Measurements from ENCODE around the gene NTF3. TPM values are rescaled to one million over a fixed set of nuclear protein-coding genes. Genes with fewer than 3 reads are reported as not detected.

The NTF3 gene
- polyA plus RNA-seq, 3 donors: not detected

GRCh38 chr12:5524116-5524768 lies 92.3 kb downstream of the NTF3 start:
- Mint-ChIP-seq H3K27ac (no peak overlapping the region), H3K4me1 (no peaks in the 10 kb centered on the region), H3K4me3 (no peak overlapping the region), H3K36me3 (no peaks in the 10 kb centered on the region), H3K27me3 (ENCODE audit: low read depth in 3 of 3) (peaks cover 2 to 11% (median 4%) of the 10 kb centered on the region in 3 donors), H3K9me3 (peaks cover 0 to 1% (median 0%) of the 10 kb centered on the region in 7 donors)
- intact Hi-C loops (cut with micrococcal nuclease): no loop called here
- Histone ChIP-seq H3K4me2 (replicated peaks; ENCODE audit: extremely low read depth, low read length, poor library complexity, severe bottlenecking) (no peak overlapping the region), H3K9me3 (replicated peaks in 1 of 2; ENCODE audit: control insufficient read depth in 1 of 2, insufficient read depth in 1 of 2, low read length in 2 of 2) (no peaks in the 10 kb centered on the region), H2AFZ (ENCODE audit: insufficient read depth, low read depth, low read length, poor library complexity, severe bottlenecking) (no peak overlapping the region), H3K9ac (ENCODE audit: insufficient read depth, low read length, poor library complexity, severe bottlenecking) (no peak overlapping the region), H3K4me1 (ENCODE audit: control insufficient read depth in 1 of 2, insufficient read depth in 2 of 2, low read length in 2 of 2) (no peaks in the 10 kb centered on the region), H3K36me3 (replicated peaks in 1 of 2; ENCODE audit: control insufficient read depth in 1 of 2, insufficient read depth in 2 of 2, low read length in 2 of 2) (no peaks in the 10 kb centered on the region), H3K27ac (ENCODE audit: low read depth in 1 of 2, low read length in 2 of 2) (no peak overlapping the region), H3K4me3 (replicated peaks in 1 of 3; ENCODE audit: low read depth in 2 of 3, low read length in 3 of 3) (no peak overlapping the region), H4K20me1 (ENCODE audit: insufficient read depth, low read length) (no peaks in the 10 kb centered on the region), H3K27me3 (ENCODE audit: control insufficient read depth in 2 of 2, insufficient read depth in 2 of 2, low read length in 2 of 2) (no peaks in the 10 kb centered on the region), H3K79me2 (ENCODE audit: insufficient read depth, low read length) (no peaks in the 10 kb centered on the region)
- DNase-seq: no peak
- TF ChIP-seq, protein P1, sequence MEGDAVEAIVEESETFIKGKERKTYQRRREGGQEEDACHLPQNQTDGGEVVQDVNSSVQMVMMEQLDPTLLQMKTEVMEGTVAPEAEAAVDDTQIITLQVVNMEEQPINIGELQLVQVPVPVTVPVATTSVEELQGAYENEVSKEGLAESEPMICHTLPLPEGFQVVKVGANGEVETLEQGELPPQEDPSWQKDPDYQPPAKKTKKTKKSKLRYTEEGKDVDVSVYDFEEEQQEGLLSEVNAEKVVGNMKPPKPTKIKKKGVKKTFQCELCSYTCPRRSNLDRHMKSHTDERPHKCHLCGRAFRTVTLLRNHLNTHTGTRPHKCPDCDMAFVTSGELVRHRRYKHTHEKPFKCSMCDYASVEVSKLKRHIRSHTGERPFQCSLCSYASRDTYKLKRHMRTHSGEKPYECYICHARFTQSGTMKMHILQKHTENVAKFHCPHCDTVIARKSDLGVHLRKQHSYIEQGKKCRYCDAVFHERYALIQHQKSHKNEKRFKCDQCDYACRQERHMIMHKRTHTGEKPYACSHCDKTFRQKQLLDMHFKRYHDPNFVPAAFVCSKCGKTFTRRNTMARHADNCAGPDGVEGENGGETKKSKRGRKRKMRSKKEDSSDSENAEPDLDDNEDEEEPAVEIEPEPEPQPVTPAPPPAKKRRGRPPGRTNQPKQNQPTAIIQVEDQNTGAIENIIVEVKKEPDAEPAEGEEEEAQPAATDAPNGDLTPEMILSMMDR (IDR thresholded peaks at IDR 0.05): no peak
- 96% methylated on average over 6 of the region's 12 CpGs for WGBS (ENCODE audit: insufficient coverage)

DNA sequence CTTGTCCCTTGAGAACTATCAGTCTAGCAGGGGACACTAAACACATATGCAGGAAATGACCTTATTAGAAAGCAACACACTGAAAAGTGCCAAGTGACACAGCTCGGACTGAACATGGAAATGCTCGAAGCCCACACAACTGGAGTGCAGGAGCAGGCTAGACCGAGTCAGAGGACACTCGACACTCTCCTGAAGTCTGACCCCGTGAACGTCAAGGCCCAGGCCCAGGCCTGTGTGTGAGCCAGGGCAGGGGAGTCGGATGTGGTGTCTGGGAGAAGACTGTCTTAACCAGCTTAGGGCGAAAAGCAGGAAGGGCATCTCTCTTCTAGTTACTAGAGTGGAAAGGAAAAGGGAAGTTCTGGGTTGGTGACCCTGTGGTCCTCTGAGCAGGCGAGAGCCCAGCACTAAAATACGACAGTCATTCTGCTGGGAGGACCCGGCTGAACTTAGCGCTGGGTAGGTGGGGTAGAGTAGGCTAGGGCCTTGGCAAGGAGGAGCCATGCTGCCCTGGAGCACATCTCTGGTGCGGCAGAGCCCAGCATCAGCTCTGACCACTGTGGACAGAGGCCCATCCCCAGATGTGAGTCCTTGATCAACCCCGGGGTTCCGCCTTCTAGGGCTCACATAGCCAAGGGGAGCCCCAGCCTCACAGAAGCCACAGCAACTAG lies 93.0 kb downstream of the NTF3 start:
- no peaks in the 10 kb centered on the region for H3K36me3 ChIP-seq (replicated peaks in 1 of 2; ENCODE audit: control insufficient read depth in 1 of 2, insufficient read depth in 2 of 2, low read length in 2 of 2)
- Mint-ChIP-seq H3K4me3 (no peak overlapping the region), H3K4me1 (no peaks in the 10 kb centered on the region), H3K27ac (peak overlapping the region in 1 of 7 donors; percentile 57), H3K27me3 (ENCODE audit: low read depth in 3 of 3) (peaks cover 2 to 11% (median 4%) of the 10 kb centered on the region in 3 donors), H3K36me3 (no peaks in the 10 kb centered on the region), H3K9me3 (peaks cover 0 to 4% (median 1%) of the 10 kb centered on the region in 7 donors)
- no peaks in the 10 kb centered on the region for H3K79me2 ChIP-seq (ENCODE audit: insufficient read depth, low read length)
- intact Hi-C loops (cut with micrococcal nuclease): no loop called here
- H3K4me2 ChIP-seq (replicated peaks; ENCODE audit: extremely low read depth, low read length, poor library complexity, severe bottlenecking): no peak overlapping the region
- H3K27ac ChIP-seq (ENCODE audit: low read depth in 1 of 2, low read length in 2 of 2): no peak overlapping the region
- no peaks in the 10 kb centered on the region for H3K9me3 ChIP-seq (replicated peaks in 1 of 2; ENCODE audit: control insufficient read depth in 1 of 2, insufficient read depth in 1 of 2, low read length in 2 of 2)
- H3K9ac ChIP-seq (ENCODE audit: insufficient read depth, low read length, poor library complexity, severe bottlenecking): no peak overlapping the region
- H3K4me3 ChIP-seq (replicated peaks in 1 of 3; ENCODE audit: low read depth in 2 of 3, low read length in 3 of 3): no peak overlapping the region
- H4K20me1 ChIP-seq (ENCODE audit: insufficient read depth, low read length): no peaks in the 10 kb centered on the region
- no peaks in the 10 kb centered on the region for H3K27me3 ChIP-seq (ENCODE audit: control insufficient read depth in 2 of 2, insufficient read depth in 2 of 2, low read length in 2 of 2)
- TF ChIP-seq, protein P1 (IDR thresholded peaks at IDR 0.05): no peak
- DNase-seq: no peak
- H2AFZ ChIP-seq (ENCODE audit: insufficient read depth, low read depth, low read length, poor library complexity, severe bottlenecking): no peak overlapping the region
- 81% methylated on average over 13 of the region's 15 CpGs for WGBS (ENCODE audit: insufficient coverage)
- H3K4me1 ChIP-seq (ENCODE audit: control insufficient read depth in 1 of 2, insufficient read depth in 2 of 2, low read length in 2 of 2): no peaks in the 10 kb centered on the region

Measured in CD14-positive monocyte (primary cell).